Measurements from ENCODE around the gene HNMT.

HNMT gene

GRCh38 chr2:137944714-137945113, 19.6 kb upstream of the HNMT start:
- TF ChIP-seq, protein P1, sequence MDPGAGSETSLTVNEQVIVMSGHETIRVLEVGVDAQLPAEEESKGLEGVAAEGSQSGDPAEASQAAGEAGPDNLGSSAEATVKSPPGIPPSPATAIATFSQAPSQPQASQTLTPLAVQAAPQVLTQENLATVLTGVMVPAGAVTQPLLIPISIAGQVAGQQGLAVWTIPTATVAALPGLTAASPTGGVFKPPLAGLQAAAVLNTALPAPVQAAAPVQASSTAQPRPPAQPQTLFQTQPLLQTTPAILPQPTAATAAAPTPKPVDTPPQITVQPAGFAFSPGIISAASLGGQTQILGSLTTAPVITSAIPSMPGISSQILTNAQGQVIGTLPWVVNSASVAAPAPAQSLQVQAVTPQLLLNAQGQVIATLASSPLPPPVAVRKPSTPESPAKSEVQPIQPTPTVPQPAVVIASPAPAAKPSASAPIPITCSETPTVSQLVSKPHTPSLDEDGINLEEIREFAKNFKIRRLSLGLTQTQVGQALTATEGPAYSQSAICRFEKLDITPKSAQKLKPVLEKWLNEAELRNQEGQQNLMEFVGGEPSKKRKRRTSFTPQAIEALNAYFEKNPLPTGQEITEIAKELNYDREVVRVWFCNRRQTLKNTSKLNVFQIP (CRISPR knock-in tag; IDR thresholded peaks at IDR 0.05; ENCODE audit: borderline replicate concordance, low read depth) = no peak
- TF ChIP-seq ESRRG (CRISPR knock-in tag; IDR thresholded peaks at IDR 0.05) (no peak), ZFP3 (CRISPR knock-in tag; IDR thresholded peaks at IDR 0.05) (no peak), TSHZ2 (CRISPR knock-in tag; IDR thresholded peaks at IDR 0.05) (no peak)
- TF ChIP-seq, protein P2, sequence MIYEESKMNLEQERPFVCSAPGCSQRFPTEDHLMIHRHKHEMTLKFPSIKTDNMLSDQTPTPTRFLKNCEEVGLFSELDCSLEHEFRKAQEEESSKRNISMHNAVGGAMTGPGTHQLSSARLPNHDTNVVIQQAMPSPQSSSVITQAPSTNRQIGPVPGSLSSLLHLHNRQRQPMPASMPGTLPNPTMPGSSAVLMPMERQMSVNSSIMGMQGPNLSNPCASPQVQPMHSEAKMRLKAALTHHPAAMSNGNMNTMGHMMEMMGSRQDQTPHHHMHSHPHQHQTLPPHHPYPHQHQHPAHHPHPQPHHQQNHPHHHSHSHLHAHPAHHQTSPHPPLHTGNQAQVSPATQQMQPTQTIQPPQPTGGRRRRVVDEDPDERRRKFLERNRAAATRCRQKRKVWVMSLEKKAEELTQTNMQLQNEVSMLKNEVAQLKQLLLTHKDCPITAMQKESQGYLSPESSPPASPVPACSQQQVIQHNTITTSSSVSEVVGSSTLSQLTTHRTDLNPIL (CRISPR knock-in tag; IDR thresholded peaks at IDR 0.05; ENCODE audit: low read depth) = no peak
- ATAC-seq = no peak

DNA sequence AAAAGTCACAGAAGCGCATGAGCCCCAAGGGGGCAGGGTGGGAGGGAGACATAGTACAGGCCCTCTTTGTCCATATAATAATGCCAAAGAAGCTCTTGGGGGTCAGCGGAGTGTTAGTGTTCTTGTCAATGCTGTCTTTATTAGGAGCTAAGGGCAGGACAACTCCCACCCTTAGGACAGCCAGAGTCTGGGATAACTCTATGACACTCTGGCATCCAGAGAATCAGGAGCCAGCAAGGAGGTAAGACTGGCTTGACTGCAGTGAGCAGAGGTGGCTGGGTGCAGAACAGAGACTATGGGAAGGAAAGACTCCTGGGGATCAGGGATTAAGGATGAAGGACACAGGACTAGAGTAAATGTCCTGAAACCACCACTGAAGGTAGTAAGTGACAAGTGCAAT, 19.0 kb upstream of the HNMT start:
- TF ChIP-seq CSRNP3 (CRISPR knock-in tag; IDR thresholded peaks at IDR 0.05) (no peak), ZFP30 (CRISPR knock-in tag; IDR thresholded peaks at IDR 0.05) (no peak), SNAI2 (CRISPR knock-in tag; IDR thresholded peaks at IDR 0.05) (no peak), ZC3H10 (CRISPR knock-in tag; IDR thresholded peaks at IDR 0.05) (no peak), PPARA (CRISPR knock-in tag; IDR thresholded peaks at IDR 0.05; ENCODE audit: borderline replicate concordance) (no peak), GLIS3 (CRISPR knock-in tag; IDR thresholded peaks at IDR 0.05) (no peak), OSR1 (CRISPR knock-in tag; IDR thresholded peaks at IDR 0.05) (no peak), RARB (CRISPR knock-in tag; IDR thresholded peaks at IDR 0.05) (no peak)
- no peak for ATAC-seq

GRCh38 chr2:137946227-137946626, 18.0 kb upstream of the HNMT start:
- TF ChIP-seq TOX (CRISPR knock-in tag; IDR thresholded peaks at IDR 0.05; ENCODE audit: borderline replicate concordance) (no peak), ESRRG (CRISPR knock-in tag; IDR thresholded peaks at IDR 0.05) (no peak), ZNF8 (CRISPR knock-in tag; IDR thresholded peaks at IDR 0.05) (no peak), OSR1 (CRISPR knock-in tag; IDR thresholded peaks at IDR 0.05) (no peak), ISL1 (CRISPR knock-in tag; IDR thresholded peaks at IDR 0.05) (no peak), ZFP3 (CRISPR knock-in tag; IDR thresholded peaks at IDR 0.05) (no peak), CSDC2 (CRISPR knock-in tag; IDR thresholded peaks at IDR 0.05) (no peak), SNAI2 (CRISPR knock-in tag; IDR thresholded peaks at IDR 0.05) (no peak)
- ATAC-seq = no peak

DNA sequence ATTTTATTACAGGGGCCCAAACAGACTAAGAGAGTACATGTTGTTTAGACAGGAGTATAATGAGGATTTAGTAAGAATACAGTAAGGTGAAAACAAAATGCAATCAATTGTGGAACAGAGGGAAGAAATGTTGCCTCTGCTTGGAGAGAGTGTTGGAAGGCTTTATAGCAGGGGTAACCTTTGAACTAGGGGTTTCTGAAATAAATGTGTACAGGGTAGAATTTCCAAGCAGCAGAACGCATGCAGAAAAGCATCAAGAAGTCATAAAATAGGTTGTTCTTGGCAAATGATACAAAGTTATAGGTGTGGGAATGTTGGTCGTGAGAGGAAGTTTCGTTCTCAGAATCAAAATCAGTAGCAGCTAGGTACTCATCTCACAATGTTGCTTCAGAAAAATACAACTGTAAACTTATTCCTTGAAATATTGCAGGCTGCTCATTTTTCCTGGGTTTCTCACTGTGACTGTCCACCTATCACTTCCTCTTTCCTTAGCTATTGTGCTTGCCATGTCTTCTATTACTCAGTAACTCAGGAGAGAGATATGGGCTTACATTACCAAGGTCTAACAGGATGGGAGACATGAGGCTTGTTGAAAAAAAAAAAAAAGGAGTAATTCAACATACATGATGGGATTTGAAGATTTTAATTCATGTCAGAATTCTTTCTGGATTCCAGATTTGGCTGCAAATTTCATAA, 17.1 kb upstream of the HNMT start:
- no peak for ATAC-seq
- TF ChIP-seq ZNF70 (CRISPR knock-in tag; IDR thresholded peaks at IDR 0.05) (no peak), ESRRG (CRISPR knock-in tag; IDR thresholded peaks at IDR 0.05) (no peak), SNAI2 (CRISPR knock-in tag; IDR thresholded peaks at IDR 0.05) (no peak), ZFP3 (CRISPR knock-in tag; IDR thresholded peaks at IDR 0.05) (no peak), GLIS3 (CRISPR knock-in tag; IDR thresholded peaks at IDR 0.05) (no peak), CSDC2 (CRISPR knock-in tag; IDR thresholded peaks at IDR 0.05) (no peak), BACH2 (CRISPR knock-in tag; IDR thresholded peaks at IDR 0.05; ENCODE audit: borderline replicate concordance) (no peak), ZC3H10 (CRISPR knock-in tag; IDR thresholded peaks at IDR 0.05) (no peak), PPARA (CRISPR knock-in tag; IDR thresholded peaks at IDR 0.05; ENCODE audit: borderline replicate concordance) (no peak), ZFP30 (CRISPR knock-in tag; IDR thresholded peaks at IDR 0.05) (no peak), TOX (CRISPR knock-in tag; IDR thresholded peaks at IDR 0.05; ENCODE audit: borderline replicate concordance) (no peak), OSR1 (CRISPR knock-in tag; IDR thresholded peaks at IDR 0.05) (no peak), ISL1 (CRISPR knock-in tag; IDR thresholded peaks at IDR 0.05) (no peak), ZNF8 (CRISPR knock-in tag; IDR thresholded peaks at IDR 0.05) (no peak), ZNF565 (CRISPR knock-in tag; conservative IDR thresholded peaks at IDR 0.05; ENCODE audit: low read depth) (no peak)
- TF ChIP-seq, protein P3, sequence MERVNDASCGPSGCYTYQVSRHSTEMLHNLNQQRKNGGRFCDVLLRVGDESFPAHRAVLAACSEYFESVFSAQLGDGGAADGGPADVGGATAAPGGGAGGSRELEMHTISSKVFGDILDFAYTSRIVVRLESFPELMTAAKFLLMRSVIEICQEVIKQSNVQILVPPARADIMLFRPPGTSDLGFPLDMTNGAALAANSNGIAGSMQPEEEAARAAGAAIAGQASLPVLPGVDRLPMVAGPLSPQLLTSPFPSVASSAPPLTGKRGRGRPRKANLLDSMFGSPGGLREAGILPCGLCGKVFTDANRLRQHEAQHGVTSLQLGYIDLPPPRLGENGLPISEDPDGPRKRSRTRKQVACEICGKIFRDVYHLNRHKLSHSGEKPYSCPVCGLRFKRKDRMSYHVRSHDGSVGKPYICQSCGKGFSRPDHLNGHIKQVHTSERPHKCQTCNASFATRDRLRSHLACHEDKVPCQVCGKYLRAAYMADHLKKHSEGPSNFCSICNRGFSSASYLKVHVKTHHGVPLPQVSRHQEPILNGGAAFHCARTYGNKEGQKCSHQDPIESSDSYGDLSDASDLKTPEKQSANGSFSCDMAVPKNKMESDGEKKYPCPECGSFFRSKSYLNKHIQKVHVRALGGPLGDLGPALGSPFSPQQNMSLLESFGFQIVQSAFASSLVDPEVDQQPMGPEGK (CRISPR knock-in tag; IDR thresholded peaks at IDR 0.05; ENCODE audit: borderline replicate concordance) = no peak
- TF ChIP-seq, protein P1 (CRISPR knock-in tag; IDR thresholded peaks at IDR 0.05; ENCODE audit: borderline replicate concordance, low read depth) = no peak

Data from SK-N-SH treated with all-trans-retinoic acid at 6 μM for 48 hours (cell line).